Right lobe of liver (tissue), 6 donors: ENCODE data around the gene SETD6. TPM values are rescaled to one million over a fixed set of nuclear protein-coding genes. Genes with fewer than 3 reads are reported as not detected.

Experiments used
- ATAC-seq, 4 donors: fragments of 200-7000 bp; cut with Tn5 transposase; one replicate each; pipeline ENCODE4 v1.9.1; 2020; ENCODE audit warnings: mild to moderate bottlenecking in 4 of 4, moderate library complexity in 4 of 4
- DNase-seq, 3 donors: peaks; one replicate each; pipeline ENCODE4 v3.0.0-alpha.2; 2020
- H3K27ac ChIP-seq, 3 donors: fragments of 200-600 bp; one replicate each; pipeline ENCODE4 v1.8.0; 2022
- H3K27me3 ChIP-seq, 2 donors: fragments of 200-600 bp; one replicate each; pipeline ENCODE4 v1.8.0; 2022
- H3K36me3 ChIP-seq, 4 donors: fragments of 200-600 bp; sonication (generic) in 1 of 4; one replicate each; pipeline versions ENCODE4 v1.5.1 to v1.8.0; 2017 to 2022; ENCODE audit warnings: control low read depth in 1 of 4
- H3K4me1 ChIP-seq, 4 donors: fragments of 200-600 bp; sonication (generic) in 1 of 4; one replicate each; pipeline versions ENCODE4 v1.5.1 to v1.8.0; 2017 to 2022; ENCODE audit warnings: control low read depth in 1 of 4
- H3K4me3 ChIP-seq, 3 donors: fragments of 200-600 bp; one replicate each; pipeline ENCODE4 v1.8.0; 2022
- H3K9me3 ChIP-seq, 4 donors: fragments of 200-600 bp; sonication (generic) in 1 of 4; one replicate each; pipeline versions ENCODE4 v1.5.1 to v1.8.0; 2017 to 2022; ENCODE audit warnings: control low read depth in 1 of 4
- POLR2A ChIP-seq: fragments of 450-650 bp; IDR thresholded peaks from one replicate; pipeline ENCODE4 v1.6.1; 2017; ENCODE audit warnings: antibody characterized with exemption, mild to moderate bottlenecking
- WGBS: methylation state at CpG from one replicate; pipeline ENCODE4 v1.1.6; 2018; ENCODE audit warnings: low coverage, low lambda C conversion rate; ENCODE audit not compliant: insufficient coverage; ENCODE audit errors: missing lambda C conversion rate; 5-methylcytosine and 5-hydroxymethylcytosine counted together
- intact Hi-C, 2 donors: fragments of 100-400 bp; cut with DNase I; formaldehyde crosslinking; loops; one replicate each; pipeline versions ENCODE4 v1.11.2 to v1.14.1; 2022
- total RNA-seq, 6 experiments: library from RNA; depleted of rRNA in 2 of 6; stranded (reverse); fragments of >200 nt in 2 of 6; fragmentation: NEBNext Ultra II Directional in 3 of 6; extraction: Animal tissue kit (Norgen Biotek cat#: 25700) in 3 of 6; gene quantifications; one replicate each; pipeline versions ENCODE4 v1.1.0 to v1.2.4, GENCODE V29; 2016 to 2023
- TF ChIP-seq, protein P1 (sequence below), 4 donors: fragments of 200-600 bp in 3 of 4; fragments of 450-650 bp in 1 of 4; IDR thresholded peaks; one replicate each; pipeline versions ENCODE4 v1.5.1 to v1.8.0; 2016 to 2022; ENCODE audit warnings: antibody characterized with exemption in 4 of 4, mild to moderate bottlenecking in 2 of 4
- donor health status: DM: no; HTN: yes; CAD: no.
- donor health status: DM: no; HTN: no; CAD: no.
- donor health status: DM: no; HTN: no; CAD: no.
- donor health status: DM: no; HTN: yes; CAD: no.
- donor health status: DM: no; HTN: yes; CAD: no.

SETD6 gene
- total RNA-seq, 6 experiments from 2014 or later: 6.8 to 14.5 (median 10.2) TPM

DNA sequence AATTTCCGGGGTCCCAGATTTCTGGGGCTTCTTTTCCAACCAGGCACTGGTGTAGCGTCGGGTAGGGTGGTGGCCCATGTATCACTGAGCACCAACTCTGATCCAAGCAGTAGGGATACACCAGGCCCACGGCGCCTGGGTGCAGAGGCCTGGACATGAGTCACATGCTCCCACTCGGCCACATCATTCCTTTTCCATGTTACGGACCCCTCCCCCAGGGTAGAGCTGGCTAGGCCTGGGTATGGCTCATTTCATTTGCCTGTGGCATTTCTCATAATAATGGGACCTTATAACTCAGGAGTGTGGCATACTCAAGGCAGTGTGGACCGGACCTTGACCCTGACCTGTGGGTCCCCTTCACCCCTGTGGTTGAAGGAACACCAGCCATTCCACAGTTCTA lies 33.4 kb upstream of the SETD6 start:
- Histone ChIP-seq H3K27me3 (no peaks in the 10 kb centered on the region), H3K9me3 (no peaks in the 10 kb centered on the region), H3K36me3 (no peaks in the 10 kb centered on the region), H3K27ac (no peak overlapping the region), H3K4me3 (no peak overlapping the region), H3K4me1 (no peaks in the 10 kb centered on the region)
- intact Hi-C loops: loop anchor here in 1 of 2 donors (5.0 kb wide), 1 partner anchor 145 kb away; no protein-coding TSS in a partner anchor
- peak in 1 of 4 donors; percentile 24 for ATAC-seq
- WGBS: 63% methylated on average over 5 of the region's 8 CpGs
- TF ChIP-seq POLR2A: no peak
- TF ChIP-seq, protein P1, sequence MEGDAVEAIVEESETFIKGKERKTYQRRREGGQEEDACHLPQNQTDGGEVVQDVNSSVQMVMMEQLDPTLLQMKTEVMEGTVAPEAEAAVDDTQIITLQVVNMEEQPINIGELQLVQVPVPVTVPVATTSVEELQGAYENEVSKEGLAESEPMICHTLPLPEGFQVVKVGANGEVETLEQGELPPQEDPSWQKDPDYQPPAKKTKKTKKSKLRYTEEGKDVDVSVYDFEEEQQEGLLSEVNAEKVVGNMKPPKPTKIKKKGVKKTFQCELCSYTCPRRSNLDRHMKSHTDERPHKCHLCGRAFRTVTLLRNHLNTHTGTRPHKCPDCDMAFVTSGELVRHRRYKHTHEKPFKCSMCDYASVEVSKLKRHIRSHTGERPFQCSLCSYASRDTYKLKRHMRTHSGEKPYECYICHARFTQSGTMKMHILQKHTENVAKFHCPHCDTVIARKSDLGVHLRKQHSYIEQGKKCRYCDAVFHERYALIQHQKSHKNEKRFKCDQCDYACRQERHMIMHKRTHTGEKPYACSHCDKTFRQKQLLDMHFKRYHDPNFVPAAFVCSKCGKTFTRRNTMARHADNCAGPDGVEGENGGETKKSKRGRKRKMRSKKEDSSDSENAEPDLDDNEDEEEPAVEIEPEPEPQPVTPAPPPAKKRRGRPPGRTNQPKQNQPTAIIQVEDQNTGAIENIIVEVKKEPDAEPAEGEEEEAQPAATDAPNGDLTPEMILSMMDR (IDR thresholded peaks at IDR 0.05): no peak
- DNase-seq: no peak

GRCh38 chr16:58485184-58485887 lies 30.0 kb upstream of the SETD6 start:
- H3K9me3 ChIP-seq: no peaks in the 10 kb centered on the region
- peaks cover 0 to 6% (median 0%) of the 10 kb centered on the region in 4 donors for H3K4me1 ChIP-seq
- intact Hi-C loops: loop anchor here in 1 of 2 donors (5.0 kb wide), 1 partner anchor 148 kb away; no protein-coding TSS in a partner anchor
- H3K27me3 ChIP-seq: no peaks in the 10 kb centered on the region
- 53% methylated on average over 8 of the region's 11 CpGs for WGBS
- ATAC-seq (no peak), DNase-seq (no peak)
- no peak overlapping the region for H3K27ac ChIP-seq
- H3K36me3 ChIP-seq: no peaks in the 10 kb centered on the region
- no peak overlapping the region for H3K4me3 ChIP-seq
- no peak for TF ChIP-seq POLR2A
- TF ChIP-seq, protein P1 (IDR thresholded peaks at IDR 0.05): no peak

DNA sequence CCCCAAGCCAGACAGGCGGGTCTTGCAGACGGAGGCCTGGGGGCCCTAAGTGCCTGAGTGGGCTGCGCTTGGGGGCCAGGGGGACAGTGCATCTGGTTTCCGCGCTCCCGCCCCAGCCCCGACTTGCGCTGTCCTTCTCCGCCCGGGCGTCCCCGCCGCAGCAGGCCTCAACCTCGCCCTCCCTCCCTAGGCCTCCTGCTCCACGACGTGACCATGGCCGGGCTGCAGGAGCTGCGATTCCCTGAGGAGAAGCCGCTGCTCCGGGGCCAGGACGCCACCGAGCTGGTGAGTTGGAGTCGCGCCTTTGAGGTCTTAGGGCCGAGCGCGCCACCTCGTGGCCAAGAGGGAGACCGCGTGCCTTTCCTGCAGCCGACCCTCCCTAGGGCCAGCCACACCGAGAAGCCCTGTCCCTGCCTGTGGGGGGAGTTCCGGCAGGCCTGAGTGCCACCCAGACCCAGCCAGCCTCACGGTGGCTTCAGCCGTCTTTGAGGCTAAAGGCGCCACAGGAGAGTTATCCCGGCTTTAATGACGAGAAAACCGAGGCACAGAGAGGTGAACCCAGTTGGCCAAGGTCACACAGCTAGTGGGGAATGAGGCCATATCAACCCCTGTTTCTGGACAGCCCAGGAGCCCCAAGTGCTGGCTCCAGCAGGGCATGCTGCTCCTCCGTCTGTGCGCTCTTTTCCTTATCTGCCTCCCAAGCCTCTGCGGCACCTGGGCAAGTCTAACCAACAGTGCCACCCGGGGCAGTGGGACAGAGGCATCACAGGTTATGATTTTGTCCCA lies 27.6 kb upstream of the SETD6 start:
- H3K4me3 ChIP-seq: no peak overlapping the region
- intact Hi-C loops: loop anchor here in 1 of 2 donors (5.0 kb wide), 1 partner anchor 150 kb away; no protein-coding TSS in a partner anchor
- peaks cover 0 to 6% (median 0%) of the 10 kb centered on the region in 4 donors for H3K4me1 ChIP-seq
- ATAC-seq (peak; percentile 94 to 99 (median 98)), DNase-seq (peak; percentile 82 to 86 (median 83))
- no peaks in the 10 kb centered on the region for H3K36me3 ChIP-seq
- H3K27ac ChIP-seq: no peak overlapping the region
- no peaks in the 10 kb centered on the region for H3K27me3 ChIP-seq
- H3K9me3 ChIP-seq: no peaks in the 10 kb centered on the region
- 25% methylated on average over 19 of the region's 43 CpGs for WGBS
- TF ChIP-seq, protein P1 (IDR thresholded peaks at IDR 0.05): peak; percentile 82 to 91 (median 90)
- no peak for TF ChIP-seq POLR2A

DNA sequence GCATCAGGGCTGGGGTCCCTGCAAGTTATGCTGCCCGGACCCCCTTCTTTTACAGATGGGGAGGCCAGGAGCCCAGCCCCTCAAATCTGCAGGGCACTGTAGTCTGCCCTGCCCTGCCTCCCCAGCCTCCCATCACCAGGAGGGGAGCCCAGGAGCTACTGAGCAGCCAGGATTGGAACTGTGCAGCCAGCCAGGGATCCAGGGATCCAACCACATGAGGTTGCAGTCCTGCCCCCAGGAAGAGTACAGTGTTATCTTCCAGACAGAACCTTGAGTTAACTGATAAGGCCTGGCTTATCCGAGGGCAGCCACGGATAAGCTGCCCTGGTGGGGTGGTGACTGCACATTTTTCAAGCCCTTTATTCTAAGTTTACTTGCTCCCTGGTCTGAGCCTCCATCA lies 26.8 kb upstream of the SETD6 start:
- Histone ChIP-seq H3K9me3 (no peaks in the 10 kb centered on the region), H3K4me3 (no peak overlapping the region), H3K27me3 (no peaks in the 10 kb centered on the region), H3K27ac (no peak overlapping the region), H3K36me3 (no peaks in the 10 kb centered on the region), H3K4me1 (peaks cover 0 to 6% (median 0%) of the 10 kb centered on the region in 4 donors)
- no peak for TF ChIP-seq POLR2A
- TF ChIP-seq, protein P1 (IDR thresholded peaks at IDR 0.05): no peak
- intact Hi-C loops: loop anchor here in 1 of 2 donors (5.0 kb wide), 1 partner anchor 151 kb away; no protein-coding TSS in a partner anchor
- ATAC-seq (peak in 1 of 4 donors; percentile 5), DNase-seq (no peak)
- whole genome bisulfite sequencing: no CpG with 5 or more reads among the region's 3 CpGs
